Stomach (tissue), 9 donors: ENCODE results near the gene PPP4R4. TPM values are rescaled to one million over a fixed set of nuclear protein-coding genes. Genes with fewer than 3 reads are reported as not detected.

ENCODE experiments used
- DNase-seq, 2 donors: peaks; one replicate each; pipeline versions ENCODE4 v3.0.0 to v3.0.0-alpha.2; 2013 to 2019
- H3K27ac ChIP-seq, 5 donors: fragments of 200-600 bp in 4 of 5; sonication (generic) in 4 of 5; one replicate each; pipeline ENCODE4 v1.5.1; 2013 to 2019; ENCODE audit warnings: mild to moderate bottlenecking in 1 of 5, moderate library complexity in 1 of 5
- H3K27me3 ChIP-seq, 3 donors: fragments of 200-600 bp; sonication (generic); one replicate each; pipeline ENCODE4 v1.5.1; 2017 to 2019; ENCODE audit warnings: mixed run types in 1 of 3
- H3K36me3 ChIP-seq, 4 donors: fragments of 200-600 bp; sonication (generic); 1 replicate in 3 of 4; 2 replicates in 1 of 4; pipeline ENCODE4 v1.5.1; 2016 to 2019
- H3K4me1 ChIP-seq, 4 donors: fragments of 200-600 bp; sonication (generic); one replicate each; pipeline ENCODE4 v1.5.1; 2016 to 2019
- H3K4me3 ChIP-seq, 4 donors: fragments of 200-600 bp; sonication (generic) in 3 of 4; one replicate each; pipeline ENCODE4 v1.5.1; 2016 to 2019; ENCODE audit warnings: mild to moderate bottlenecking in 1 of 4
- H3K9me3 ChIP-seq, 4 donors: fragments of 200-600 bp; sonication (generic); one replicate each; pipeline ENCODE4 v1.5.1; 2016 to 2019
- EP300 ChIP-seq: sonication (generic); formaldehyde crosslinking; IDR thresholded peaks from one replicate; pipeline ENCODE4 v1.6.1; 2017; ENCODE audit warnings: antibody characterized with exemption
- POLR2A ChIP-seq, 4 donors: fragments of 450-650 bp; IDR thresholded peaks; one replicate each; pipeline ENCODE4 v1.6.1; 2016; ENCODE audit warnings: antibody characterized with exemption in 4 of 4, control low read depth in 2 of 4, mild to moderate bottlenecking in 1 of 4, moderate library complexity in 1 of 4
- POLR2AphosphoS5 ChIP-seq, 3 donors: sonication (generic); formaldehyde crosslinking; IDR thresholded peaks; one replicate each; pipeline ENCODE4 v1.6.1; 2016; ENCODE audit warnings: antibody characterized with exemption in 3 of 3
- WGBS, 5 donors: extraction: QIAGEN DNeasy Blood & Tissue Kit in 3 of 5; methylation state at CpG; one replicate each; pipeline versions ENCODE4 v1.1.5 to v1.1.7; 2013 to 2018; 5-methylcytosine and 5-hydroxymethylcytosine counted together
- intact Hi-C: fragments of 100-400 bp; cut with DNase I; formaldehyde crosslinking; loops from one replicate; pipeline ENCODE4 v1.15.1; 2023; ENCODE audit warnings: low total_unique reads
- polyA plus RNA-seq, 3 donors: library from polyadenylated mRNA; stranded (reverse); fragments of 200-250 nt; gene quantifications; one replicate each; pipeline ENCODE4 v1.2.3, GENCODE V29; 2013
- total RNA-seq, 5 donors: library from RNA; depleted of rRNA; stranded (reverse); fragments of >200 nt; gene quantifications; one replicate each; pipeline versions ENCODE4 v1.1.0 to v1.2.3, GENCODE V29; 2014 to 2016
- TF ChIP-seq, protein P1 (sequence below), 7 experiments: fragments of 450-650 bp in 4 of 7; fragments of 200-600 bp in 3 of 7; sonication (generic) in 3 of 7; IDR thresholded peaks; one replicate each; pipeline ENCODE4 v1.5.1; 2016 to 2019; ENCODE audit warnings: antibody characterized with exemption in 7 of 7, control low read depth in 2 of 7, mild to moderate bottlenecking in 1 of 7
- donor health status: healthy with polysubstance abuse.
- donor health status: Bipolar disorder and iron deficiency.
- donor health status: healthy.

Gene PPP4R4
- total and polyA plus RNA-seq, 8 donors = under 0.01 to 11.7 (median 0.50) TPM; not detected in 1

DNA sequence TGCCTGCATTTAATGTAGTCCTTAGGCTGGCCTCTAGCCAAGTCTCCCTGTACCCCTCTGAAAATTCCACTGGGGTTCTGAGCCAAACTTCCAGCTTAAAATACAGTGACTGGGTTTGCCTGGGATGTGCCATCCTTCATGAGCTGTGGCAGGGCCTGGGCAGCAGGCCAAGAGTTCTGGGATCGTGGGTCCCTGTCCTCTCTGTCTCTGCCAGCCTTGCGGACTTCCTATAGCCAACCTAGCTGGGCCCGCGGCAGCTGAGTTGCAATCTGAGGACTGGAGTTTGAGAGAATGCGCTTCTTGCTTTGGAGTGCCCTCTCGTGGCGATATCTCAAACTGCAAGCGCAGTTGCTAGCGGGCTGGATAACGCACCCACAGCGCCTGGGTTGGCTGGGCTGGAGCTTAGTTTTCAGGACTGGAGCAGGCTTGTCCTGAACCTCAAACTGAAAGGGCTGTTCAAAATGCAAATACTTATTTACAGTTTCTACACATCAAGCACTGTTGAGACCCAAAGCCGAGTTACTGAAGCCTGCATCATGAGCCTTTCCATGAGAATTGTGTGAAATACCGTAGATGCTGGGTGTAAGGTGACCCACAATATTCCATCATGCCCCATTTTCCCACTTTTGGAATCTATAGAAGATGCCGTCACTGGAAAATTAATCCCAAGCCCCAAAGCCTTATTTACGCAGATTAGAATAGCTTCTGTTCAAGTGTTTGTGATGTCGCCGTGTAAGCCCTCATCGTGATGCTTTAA is 37.4 kb upstream of the PPP4R4 start:
- 28 to 32% (median 31%) methylated on average over 18 of the region's 18 CpGs for WGBS, 5 donors
- Histone ChIP-seq H3K27me3 (peaks cover 0 to 13% (median 0%) of the 10 kb centered on the region in 3 donors), H3K9me3 (peaks cover 0 to 7% (median 3%) of the 10 kb centered on the region in 4 donors), H3K4me1 (peaks cover 0 to 6% (median 3%) of the 10 kb centered on the region in 4 donors), H3K36me3 (no peaks in the 10 kb centered on the region), H3K27ac (no peak overlapping the region), H3K4me3 (no peak overlapping the region)
- TF ChIP-seq, protein P1, sequence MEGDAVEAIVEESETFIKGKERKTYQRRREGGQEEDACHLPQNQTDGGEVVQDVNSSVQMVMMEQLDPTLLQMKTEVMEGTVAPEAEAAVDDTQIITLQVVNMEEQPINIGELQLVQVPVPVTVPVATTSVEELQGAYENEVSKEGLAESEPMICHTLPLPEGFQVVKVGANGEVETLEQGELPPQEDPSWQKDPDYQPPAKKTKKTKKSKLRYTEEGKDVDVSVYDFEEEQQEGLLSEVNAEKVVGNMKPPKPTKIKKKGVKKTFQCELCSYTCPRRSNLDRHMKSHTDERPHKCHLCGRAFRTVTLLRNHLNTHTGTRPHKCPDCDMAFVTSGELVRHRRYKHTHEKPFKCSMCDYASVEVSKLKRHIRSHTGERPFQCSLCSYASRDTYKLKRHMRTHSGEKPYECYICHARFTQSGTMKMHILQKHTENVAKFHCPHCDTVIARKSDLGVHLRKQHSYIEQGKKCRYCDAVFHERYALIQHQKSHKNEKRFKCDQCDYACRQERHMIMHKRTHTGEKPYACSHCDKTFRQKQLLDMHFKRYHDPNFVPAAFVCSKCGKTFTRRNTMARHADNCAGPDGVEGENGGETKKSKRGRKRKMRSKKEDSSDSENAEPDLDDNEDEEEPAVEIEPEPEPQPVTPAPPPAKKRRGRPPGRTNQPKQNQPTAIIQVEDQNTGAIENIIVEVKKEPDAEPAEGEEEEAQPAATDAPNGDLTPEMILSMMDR (IDR thresholded peaks at IDR 0.05) = peak in 6 of 7 experiments; percentile 19 to 99 (median 96)
- TF ChIP-seq POLR2AphosphoS5 (IDR thresholded peaks at IDR 0.05) = peak in 1 of 3 donors; percentile 61
- no peak for TF ChIP-seq POLR2A (IDR thresholded peaks at IDR 0.05)
- intact Hi-C loops = loop anchor here (5.0 kb wide), 1 partner anchor 104 kb away; no protein-coding TSS in a partner anchor
- DNase-seq = peak; percentile 94 to 95

DNA sequence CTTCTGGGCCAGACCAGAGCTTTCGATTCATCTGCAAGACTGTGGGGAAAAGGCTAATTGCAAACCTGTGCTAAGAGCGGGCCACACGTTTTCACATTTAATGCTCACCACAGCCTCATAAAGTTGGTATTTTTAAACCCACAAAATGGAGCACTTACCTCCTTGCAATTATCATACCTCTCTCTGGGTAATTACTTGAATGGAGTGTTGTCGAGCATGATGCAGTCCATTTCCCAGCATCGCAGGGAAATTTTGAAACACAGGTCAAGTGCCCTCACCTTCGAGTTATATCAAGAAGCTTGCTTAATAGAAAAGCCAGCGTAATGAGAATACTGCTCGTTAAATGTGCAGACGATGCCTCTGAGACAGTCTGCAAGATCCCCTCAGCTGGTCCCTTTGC is 35.9 kb upstream of the PPP4R4 start:
- peaks cover 0 to 7% (median 3%) of the 10 kb centered on the region in 4 donors for H3K9me3 ChIP-seq
- 85 to 90% (median 88%) methylated on average over 9 of the region's 9 CpGs for WGBS, 5 donors
- peaks cover 0 to 10% (median 0%) of the 10 kb centered on the region in 3 donors for H3K27me3 ChIP-seq
- H3K27ac ChIP-seq = no peak overlapping the region
- H3K4me1 ChIP-seq = peaks cover 0 to 6% (median 3%) of the 10 kb centered on the region in 4 donors
- TF ChIP-seq, protein P1 (IDR thresholded peaks at IDR 0.05) = no peak
- no peak for TF ChIP-seq POLR2AphosphoS5 (IDR thresholded peaks at IDR 0.05)
- TF ChIP-seq POLR2A (IDR thresholded peaks at IDR 0.05) = no peak
- no peak for TF ChIP-seq EP300
- H3K36me3 ChIP-seq = no peaks in the 10 kb centered on the region
- DNase-seq = no peak
- no peak overlapping the region for H3K4me3 ChIP-seq
- intact Hi-C loops = loop anchor here (5.0 kb wide), 1 partner anchor 106 kb away; no protein-coding TSS in a partner anchor

GRCh38 chr14:94139006-94139405 is 35.1 kb upstream of the PPP4R4 start:
- no peak for TF ChIP-seq POLR2AphosphoS5 (IDR thresholded peaks at IDR 0.05)
- TF ChIP-seq POLR2A (IDR thresholded peaks at IDR 0.05) = no peak
- TF ChIP-seq EP300 = no peak
- TF ChIP-seq, protein P1 (IDR thresholded peaks at IDR 0.05) = no peak
- no peaks in the 10 kb centered on the region for H3K36me3 ChIP-seq
- peaks cover 0 to 7% (median 3%) of the 10 kb centered on the region in 4 donors for H3K9me3 ChIP-seq
- WGBS, 5 donors = 68 to 89% (median 85%) methylated on average over 5 of the region's 5 CpGs
- DNase-seq = no peak
- no peak overlapping the region for H3K27ac ChIP-seq
- H3K27me3 ChIP-seq = peaks cover 0 to 8% (median 0%) of the 10 kb centered on the region in 3 donors
- H3K4me1 ChIP-seq = peaks cover 0 to 6% (median 3%) of the 10 kb centered on the region in 4 donors
- H3K4me3 ChIP-seq = no peak overlapping the region
- intact Hi-C loops = loop anchor here (5.0 kb wide), 1 partner anchor 107 kb away; no protein-coding TSS in a partner anchor

DNA sequence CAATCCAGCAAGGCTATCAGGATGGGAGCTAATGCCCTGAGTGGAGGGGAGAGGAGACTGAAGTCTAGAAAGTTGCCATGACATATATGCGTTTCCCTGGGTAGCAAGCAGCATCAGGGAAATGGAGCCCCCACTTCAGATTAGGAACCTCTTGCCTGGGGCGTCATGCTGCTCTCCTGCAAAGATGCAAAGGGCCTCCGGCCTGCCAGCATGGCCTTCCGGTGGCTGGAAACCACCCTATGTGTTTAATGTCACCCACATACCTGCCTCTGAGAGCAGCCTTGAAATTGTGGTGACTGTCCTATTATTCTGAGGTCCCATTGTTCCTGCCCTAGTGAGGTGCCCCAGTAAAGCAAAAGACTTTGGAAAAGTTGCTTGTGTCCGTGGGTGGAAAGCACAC is 34.7 kb upstream of the PPP4R4 start:
- peaks cover 0 to 6% (median 3%) of the 10 kb centered on the region in 4 donors for H3K4me1 ChIP-seq
- no peak for TF ChIP-seq POLR2AphosphoS5 (IDR thresholded peaks at IDR 0.05)
- TF ChIP-seq, protein P1 (IDR thresholded peaks at IDR 0.05) = no peak
- TF ChIP-seq POLR2A (IDR thresholded peaks at IDR 0.05) = no peak
- TF ChIP-seq EP300 = no peak
- 80 to 88% (median 86%) methylated on average over 5 of the region's 5 CpGs for WGBS, 5 donors

More for the DNA sequence above, 34.7 kb upstream of the PPP4R4 start:
- Histone ChIP-seq H3K9me3 (peaks cover 0 to 7% (median 3%) of the 10 kb centered on the region in 4 donors), H3K27me3 (peaks cover 0 to 8% (median 0%) of the 10 kb centered on the region in 3 donors), H3K36me3 (no peaks in the 10 kb centered on the region), H3K4me3 (no peak overlapping the region), H3K27ac (no peak overlapping the region)
- DNase-seq = no peak
- intact Hi-C loops = loop anchor here (5.0 kb wide), 1 partner anchor 107 kb away; no protein-coding TSS in a partner anchor
